ENCODE results near the gene INSM1. TPM values are rescaled to one million over a fixed set of nuclear protein-coding genes. Genes with fewer than 3 reads are reported as not detected.

The INSM1 gene
- total and polyA plus RNA-seq, 2 experiments from 2014 or later = 1.7 to 2.3 TPM

- peaks cover 88% of the 10 kb centered on the region for H3K27me3 ChIP-seq
- TF ChIP-seq EZH2phosphoT487 (IDR thresholded peaks at IDR 0.05; ENCODE audit: low read depth, severe bottlenecking, unreplicated experiment) = no peak
- TF ChIP-seq CTCF (IDR thresholded peaks at IDR 0.05; ENCODE audit: poor library complexity) = no peak
- TF ChIP-seq EZH2 (IDR thresholded peaks at IDR 0.05; ENCODE audit: borderline replicate concordance) = no peak
- H3K4me2 ChIP-seq = peak overlapping the region; percentile 75
- no peak overlapping the region for H3K4me3 ChIP-seq
- peaks cover 17% of the 10 kb centered on the region for H3K4me1 ChIP-seq (ENCODE audit: insufficient read depth)
- H3K79me2 ChIP-seq = no peaks in the 10 kb centered on the region
- WGBS (ENCODE audit: low lambda C conversion rate, missing lambda C conversion rate) = 11% methylated on average over 10 of the region's 10 CpGs
- no peaks in the 10 kb centered on the region for H3K36me3 ChIP-seq (replicated peaks; ENCODE audit: insufficient read depth, low read depth)
- no peak overlapping the region for H2AFZ ChIP-seq
- no peak for DNase-seq (ENCODE audit: low spot score)
- no peaks in the 10 kb centered on the region for H4K20me1 ChIP-seq (ENCODE audit: insufficient read depth, poor library complexity, severe bottlenecking)
- no peaks in the 10 kb centered on the region for H3K9me3 ChIP-seq (ENCODE audit: low read depth)
- no peak overlapping the region for H3K27ac ChIP-seq
- H3K9me2 ChIP-seq (replicated peaks; ENCODE audit: insufficient read depth) = no peaks in the 10 kb centered on the region
Observed at GRCh38 chr20:20370094-20370575, 2.2 kb downstream of the INSM1 start.

- H3K27ac ChIP-seq = no peak overlapping the region
- no peaks in the 10 kb centered on the region for H3K36me3 ChIP-seq (replicated peaks; ENCODE audit: insufficient read depth, low read depth)
- no peak for DNase-seq (ENCODE audit: low spot score)
- H4K20me1 ChIP-seq (ENCODE audit: insufficient read depth, poor library complexity, severe bottlenecking) = no peaks in the 10 kb centered on the region
- H3K79me2 ChIP-seq = no peaks in the 10 kb centered on the region
- H3K4me1 ChIP-seq (ENCODE audit: insufficient read depth) = peaks cover 17% of the 10 kb centered on the region
- no peak overlapping the region for H2AFZ ChIP-seq
- no peaks in the 10 kb centered on the region for H3K9me3 ChIP-seq (ENCODE audit: low read depth)
- TF ChIP-seq CTCF (IDR thresholded peaks at IDR 0.05; ENCODE audit: poor library complexity) (no peak), EZH2phosphoT487 (IDR thresholded peaks at IDR 0.05; ENCODE audit: low read depth, severe bottlenecking, unreplicated experiment) (no peak), EZH2 (IDR thresholded peaks at IDR 0.05; ENCODE audit: borderline replicate concordance) (peak; percentile 90)
- 20% methylated on average over 7 of the region's 7 CpGs for WGBS (ENCODE audit: low lambda C conversion rate, missing lambda C conversion rate)
- H3K9me2 ChIP-seq (replicated peaks; ENCODE audit: insufficient read depth) = no peaks in the 10 kb centered on the region
- H3K27me3 ChIP-seq = peaks cover 88% of the 10 kb centered on the region
- H3K4me2 ChIP-seq = no peak overlapping the region
- no peak overlapping the region for H3K4me3 ChIP-seq
Observed at GRCh38 chr20:20371083-20371482, 3.2 kb downstream of the INSM1 start.

- no peak overlapping the region for H3K4me3 ChIP-seq
Observed at GRCh38 chr20:20371681-20372080, 3.8 kb downstream of the INSM1 start.

More at GRCh38 chr20:20371681-20372080, 3.8 kb downstream of the INSM1 start:
- no peaks in the 10 kb centered on the region for H3K36me3 ChIP-seq (replicated peaks; ENCODE audit: insufficient read depth, low read depth)
- DNase-seq (ENCODE audit: low spot score) = no peak
- H3K27me3 ChIP-seq = peaks cover 88% of the 10 kb centered on the region
- 15% methylated on average over 3 of the region's 3 CpGs for WGBS (ENCODE audit: low lambda C conversion rate, missing lambda C conversion rate)
- no peaks in the 10 kb centered on the region for H3K9me3 ChIP-seq (ENCODE audit: low read depth)
- TF ChIP-seq EZH2 (IDR thresholded peaks at IDR 0.05; ENCODE audit: borderline replicate concordance) (peak; percentile 37), EZH2phosphoT487 (IDR thresholded peaks at IDR 0.05; ENCODE audit: low read depth, severe bottlenecking, unreplicated experiment) (no peak), CTCF (IDR thresholded peaks at IDR 0.05; ENCODE audit: poor library complexity) (no peak)
- H2AFZ ChIP-seq = no peak overlapping the region
- no peak overlapping the region for H3K27ac ChIP-seq
- no peaks in the 10 kb centered on the region for H3K9me2 ChIP-seq (replicated peaks; ENCODE audit: insufficient read depth)
- no peaks in the 10 kb centered on the region for H3K79me2 ChIP-seq
- no peaks in the 10 kb centered on the region for H4K20me1 ChIP-seq (ENCODE audit: insufficient read depth, poor library complexity, severe bottlenecking)
- H3K4me1 ChIP-seq (ENCODE audit: insufficient read depth) = peaks cover 17% of the 10 kb centered on the region
- no peak overlapping the region for H3K4me2 ChIP-seq

All from hepatocyte (in vitro differentiated cells).